ENCODE data around the gene RNASEH2A.
A peak's percentile ranks its signal among the peaks of the same experiment; 100 is the strongest.

RNASEH2A gene

GRCh38 chr19:12782424-12783290 lies 23.7 kb upstream of the RNASEH2A start:
- DNase-seq (ENCODE audit: low read depth): peak; percentile 93

GRCh38 chr19:12783291-12783848 lies 23.0 kb upstream of the RNASEH2A start:
- no peak for DNase-seq (ENCODE audit: low read depth)

DNA sequence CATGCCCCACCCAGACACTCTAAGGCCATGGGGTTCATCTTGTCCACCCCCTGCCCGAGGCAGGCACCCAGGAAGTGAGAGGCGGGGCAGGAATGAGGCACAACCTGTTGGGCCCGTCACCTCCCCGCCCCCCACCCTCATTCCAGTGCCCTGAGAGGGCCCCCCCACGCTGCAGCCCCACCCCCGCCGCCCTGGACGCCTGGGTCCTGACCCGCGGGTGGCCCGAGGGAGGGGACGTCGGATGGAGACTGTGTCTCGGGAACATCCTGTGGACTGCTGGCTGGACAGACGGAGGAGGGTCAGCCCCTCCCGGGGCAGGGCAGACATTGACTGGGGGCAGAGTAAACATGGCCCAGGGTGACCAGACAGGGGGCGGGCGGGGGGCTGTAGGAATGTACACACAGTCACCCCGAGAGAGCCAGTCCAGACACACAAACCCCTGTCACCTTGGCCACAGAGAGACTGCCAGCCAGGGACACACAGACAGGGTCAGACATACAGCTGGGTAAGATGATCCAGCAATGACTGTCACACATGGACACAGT lies 22.5 kb upstream of the RNASEH2A start:
- no peak for DNase-seq (ENCODE audit: low read depth)

DNA sequence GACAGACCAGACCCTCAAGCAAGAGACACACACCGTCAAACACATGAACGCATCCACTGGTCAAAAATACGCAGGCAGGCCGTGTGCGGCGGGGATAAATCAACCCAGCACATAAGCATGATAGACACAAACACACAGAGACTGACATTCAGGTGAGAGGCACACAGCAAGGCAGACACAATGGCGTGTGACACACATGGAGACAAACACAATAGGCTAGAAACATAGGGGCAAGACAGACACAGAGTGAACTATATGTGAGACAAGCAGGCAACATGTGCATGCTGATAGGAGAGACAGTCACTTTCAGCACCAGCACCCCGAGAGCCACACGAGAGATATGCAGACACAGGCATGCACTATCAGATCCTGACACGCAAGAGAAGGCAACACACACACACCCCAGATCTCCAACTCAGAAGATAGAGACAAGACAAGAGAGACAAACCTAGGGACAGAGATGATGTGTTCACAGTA lies 22.0 kb upstream of the RNASEH2A start:
- no peak for DNase-seq (ENCODE audit: low read depth)

DNA sequence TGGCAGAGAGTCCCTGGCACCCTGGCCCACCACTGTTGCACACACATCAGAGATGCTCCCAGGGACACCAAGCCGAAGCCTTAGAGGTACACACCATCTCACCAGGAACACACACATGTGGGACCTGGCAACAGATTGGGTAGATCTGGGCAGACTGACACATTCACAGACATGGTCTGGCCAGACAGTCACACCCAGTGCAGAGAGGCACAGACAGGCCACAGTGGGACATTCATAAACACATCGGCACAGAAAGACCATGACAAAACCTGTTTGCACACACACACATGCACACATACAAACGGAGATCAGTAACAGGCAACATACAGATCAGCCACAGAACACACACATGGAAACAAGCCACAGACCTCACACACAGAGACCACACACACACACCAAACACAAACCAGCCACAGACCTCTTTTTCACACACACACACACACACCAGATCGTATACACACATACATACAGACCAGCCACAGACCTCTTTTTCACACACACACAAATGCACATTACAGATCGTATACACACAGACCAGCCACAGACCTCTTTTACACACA lies 21.4 kb upstream of the RNASEH2A start:
- DNase-seq (ENCODE audit: low read depth): no peak

- DNase-seq (ENCODE audit: low read depth): no peak
These were observed 20.9 kb upstream of the RNASEH2A start for GRCh38 chr19:12785431-12786031.

- DNase-seq (ENCODE audit: low read depth): no peak
These were observed 20.1 kb upstream of the RNASEH2A start for GRCh38 chr19:12786141-12786870.

DNA sequence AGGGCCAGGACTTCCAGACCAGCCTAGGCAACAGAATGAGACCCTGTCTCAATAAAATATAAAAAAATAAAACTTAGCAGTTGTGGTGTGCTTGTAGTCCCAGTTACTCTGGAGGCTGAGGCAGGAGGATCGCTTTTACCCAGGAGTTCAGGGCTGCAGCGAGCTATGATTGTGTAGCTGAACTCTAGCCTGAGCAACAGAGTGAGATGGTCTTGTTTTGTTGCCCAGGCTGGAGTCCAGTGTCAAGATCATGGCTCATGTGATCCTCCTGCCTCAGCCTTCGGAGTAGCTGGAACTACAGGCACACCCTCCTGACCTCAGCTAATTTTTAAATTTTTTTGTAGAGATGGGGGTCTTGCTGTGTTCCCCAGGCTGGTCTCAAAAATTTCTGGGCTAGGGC lies 19.4 kb upstream of the RNASEH2A start:
- DNase-seq (ENCODE audit: low read depth): no peak

DNA sequence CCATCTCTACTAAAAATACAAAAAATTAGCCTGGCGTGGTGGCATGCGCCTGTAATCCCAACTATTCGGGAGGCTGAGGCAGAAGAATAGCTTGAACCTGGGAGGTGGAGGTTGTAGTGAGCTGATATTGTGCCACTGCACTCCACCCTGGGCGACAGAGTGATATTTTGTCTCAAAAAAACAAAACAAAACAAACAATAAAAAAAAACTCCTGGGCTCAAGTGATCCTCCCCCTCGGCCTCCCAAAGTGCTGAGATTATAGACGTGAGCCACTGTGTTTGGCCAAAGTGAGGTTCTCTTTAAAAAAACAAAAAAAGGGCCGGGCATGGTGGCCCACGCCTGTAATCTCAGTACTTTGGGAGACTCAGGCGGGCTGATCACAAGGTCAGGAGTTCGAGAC lies 18.9 kb upstream of the RNASEH2A start:
- no peak for DNase-seq (ENCODE audit: low read depth)

- DNase-seq (ENCODE audit: low read depth): no peak
These were observed 18.2 kb upstream of the RNASEH2A start for GRCh38 chr19:12788042-12788681.

DNA sequence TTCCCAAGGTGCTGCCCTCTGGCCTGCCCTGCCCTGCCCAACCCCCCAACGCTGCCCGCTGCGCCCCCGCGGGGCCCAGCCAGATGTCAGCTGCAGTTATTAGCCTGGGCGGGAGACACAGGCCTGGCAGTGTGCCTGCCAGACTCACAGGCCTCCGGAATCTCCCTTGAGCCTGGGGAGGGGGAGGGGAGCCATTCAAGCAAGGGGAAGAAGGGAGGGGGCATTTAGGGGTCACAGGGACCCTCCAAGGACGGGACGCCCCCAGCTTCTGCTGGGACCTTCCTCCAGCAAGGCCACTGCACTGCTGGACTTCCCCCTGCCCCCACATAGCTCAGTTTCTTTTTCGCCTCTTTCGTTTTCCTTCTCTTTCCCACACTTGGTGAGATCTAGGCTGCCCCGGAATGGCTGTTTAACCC lies 17.7 kb upstream of the RNASEH2A start:
- DNase-seq (ENCODE audit: low read depth): no peak

DNA sequence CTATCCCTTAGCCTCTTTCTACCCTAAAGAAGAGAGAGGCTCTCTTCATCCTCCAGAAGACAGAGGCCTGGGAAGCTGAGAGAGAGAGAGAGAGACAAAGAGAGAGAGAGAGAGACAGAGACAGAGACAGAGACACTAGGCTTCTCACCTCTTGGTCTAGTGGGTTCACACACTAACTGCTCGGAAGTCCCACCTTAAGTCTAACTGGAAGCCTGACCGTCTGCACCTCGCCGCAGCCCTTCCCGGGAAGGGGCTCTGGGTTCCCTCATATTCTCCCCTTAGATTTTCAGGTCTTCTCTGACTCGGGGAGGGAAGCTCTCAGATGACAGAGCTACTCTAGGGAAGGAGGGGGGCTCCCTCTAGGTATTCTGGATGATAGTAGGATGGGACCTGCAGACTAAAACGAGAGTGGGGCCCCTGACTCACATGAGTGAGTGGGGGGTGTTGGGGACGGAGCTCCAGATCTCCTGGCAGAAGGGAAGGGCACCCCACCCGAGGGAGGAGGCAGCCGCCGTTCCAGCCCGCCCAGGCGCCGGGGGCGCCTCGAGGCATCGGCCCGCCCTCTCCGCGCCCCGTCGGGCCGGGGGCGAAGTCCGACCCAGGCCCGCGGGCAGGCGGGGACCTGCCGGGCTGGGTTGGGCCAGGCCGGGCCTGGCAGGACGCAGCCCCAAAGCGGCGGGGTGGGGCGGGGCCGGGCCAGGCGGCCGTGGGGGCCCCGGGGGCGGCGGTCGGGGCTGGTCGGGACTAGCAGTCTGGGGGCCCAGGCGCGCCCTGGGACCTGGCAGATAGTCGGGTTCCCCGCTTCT lies 17.1 kb upstream of the RNASEH2A start:
- DNase-seq (ENCODE audit: low read depth): no peak

GRCh38 chr19:12789904-12790619 lies 16.3 kb upstream of the RNASEH2A start:
- peak; percentile 84 for DNase-seq (ENCODE audit: low read depth)

- no peak for DNase-seq (ENCODE audit: low read depth)
These were observed 15.6 kb upstream of the RNASEH2A start for GRCh38 chr19:12790628-12791344.

GRCh38 chr19:12791345-12792050 lies 14.9 kb upstream of the RNASEH2A start, which contains the start of gene JUNB:
JUNB (plus strand) TSS chr19:12791486; CDS start chr19:12791772, 286 bp downstream.
- DNase-seq (ENCODE audit: low read depth): peak; percentile 96

GRCh38 chr19:12792051-12792852 lies 14.1 kb upstream of the RNASEH2A start:
- peak; percentile 69 for DNase-seq (ENCODE audit: low read depth)

DNA sequence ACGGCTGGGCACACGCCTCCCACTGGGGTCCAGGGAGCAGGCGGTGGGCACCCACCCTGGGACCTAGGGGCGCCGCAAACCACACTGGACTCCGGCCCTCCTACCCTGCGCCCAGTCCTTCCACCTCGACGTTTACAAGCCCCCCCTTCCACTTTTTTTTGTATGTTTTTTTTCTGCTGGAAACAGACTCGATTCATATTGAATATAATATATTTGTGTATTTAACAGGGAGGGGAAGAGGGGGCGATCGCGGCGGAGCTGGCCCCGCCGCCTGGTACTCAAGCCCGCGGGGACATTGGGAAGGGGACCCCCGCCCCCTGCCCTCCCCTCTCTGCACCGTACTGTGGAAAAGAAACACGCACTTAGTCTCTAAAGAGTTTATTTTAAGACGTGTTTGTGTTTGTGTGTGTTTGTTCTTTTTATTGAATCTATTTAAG lies 13.5 kb upstream of the RNASEH2A start:
- DNase-seq (ENCODE audit: low read depth): no peak

Measured in activated T-helper 1 cell treated with Interleukin-2 at 50 U/mL for 16 hours (primary cell).